HUES48 (cell line): ENCODE data around the gene S100A16.
"Not testable (repeated sequence)": the region's sequence is repeated elsewhere in the genome, so short reads cannot be mapped to it uniquely, and the experiment has no call there.

Source experiments
- H3K27ac ChIP-seq: one replicate; pipeline ENCODE4 v1.7.0; 2013; ENCODE audit warnings: low read depth, low read length, inconsistent platforms
- H3K27me3 ChIP-seq: 2 replicates; pipeline ENCODE4 v1.6.1; 2013; ENCODE audit warnings: mild to moderate bottlenecking, low read length; ENCODE audit not compliant: control insufficient read depth, insufficient read depth
- H3K36me3 ChIP-seq: 2 replicates; pipeline ENCODE4 v1.6.1; 2013; ENCODE audit warnings: low read length; ENCODE audit not compliant: control insufficient read depth, insufficient read depth
- H3K4me1 ChIP-seq: 2 replicates; pipeline ENCODE4 v1.6.1; 2013; ENCODE audit warnings: mild to moderate bottlenecking, low read length; ENCODE audit not compliant: control insufficient read depth, insufficient read depth
- H3K4me3 ChIP-seq: 2 replicates; pipeline ENCODE4 v1.5.1; 2013; ENCODE audit warnings: mild to moderate bottlenecking, low read depth, low read length
- H3K9ac ChIP-seq: 2 replicates; pipeline ENCODE4 v1.6.1; 2013; ENCODE audit warnings: mild to moderate bottlenecking, low read depth, low read length, moderate library complexity
- H3K9me3 ChIP-seq: 2 replicates; pipeline ENCODE4 v1.6.1; 2013; ENCODE audit warnings: low read length; ENCODE audit not compliant: control insufficient read depth, insufficient read depth

The S100A16 gene

GRCh38 chr1:153649137-153649862 is 36.4 kb upstream of the S100A16 start:
- Histone ChIP-seq H3K4me1 (no peaks in the 10 kb centered on the region), H3K27me3 (no peaks in the 10 kb centered on the region), H3K9ac (no peak overlapping the region), H3K9me3 (no peaks in the 10 kb centered on the region), H3K36me3 (peaks cover 24% of the 10 kb centered on the region), H3K27ac (no peak overlapping the region), H3K4me3 (no peak overlapping the region)

DNA sequence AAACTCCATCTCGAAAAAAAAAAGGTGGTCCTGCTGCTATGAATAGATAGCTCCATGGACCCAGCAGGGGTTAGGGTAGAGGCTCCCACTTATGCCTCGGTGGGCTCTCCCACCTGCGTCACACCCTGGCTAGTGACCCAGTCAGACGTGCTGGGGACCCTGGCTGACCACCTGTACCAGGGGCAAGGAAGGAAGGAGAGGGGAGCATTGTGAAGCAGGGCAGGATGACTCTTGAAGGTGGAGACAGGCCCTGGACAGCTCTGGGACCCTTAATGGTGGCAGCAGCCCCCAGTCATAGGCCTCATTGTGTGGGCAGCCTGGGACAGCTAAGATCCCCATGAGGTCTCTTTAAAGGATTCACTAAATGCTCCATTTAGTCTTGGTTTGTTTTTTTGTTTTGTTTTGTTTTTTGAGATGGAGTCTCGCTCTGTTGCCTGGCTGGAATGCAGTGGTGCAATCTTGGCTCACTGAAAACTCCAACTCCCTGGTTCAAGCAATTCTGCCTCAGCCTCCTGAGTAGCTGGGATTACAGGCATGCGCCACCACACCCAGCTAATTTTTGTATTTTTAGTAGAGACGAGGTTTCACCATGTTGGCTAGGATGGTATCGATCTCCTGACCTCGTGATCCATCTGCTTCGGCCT is 35.2 kb upstream of the S100A16 start:
- Histone ChIP-seq H3K27ac (no peak overlapping the region), H3K4me1 (no peaks in the 10 kb centered on the region), H3K27me3 (no peaks in the 10 kb centered on the region), H3K4me3 (no peak overlapping the region), H3K9ac (no peak overlapping the region), H3K36me3 (peaks cover 36% of the 10 kb centered on the region), H3K9me3 (no peaks in the 10 kb centered on the region)

- H3K4me3 ChIP-seq: no peak overlapping the region
- H3K27ac ChIP-seq: no peak overlapping the region
- H3K9ac ChIP-seq: no peak overlapping the region
- H3K27me3 ChIP-seq: no peaks in the 10 kb centered on the region
- H3K9me3 ChIP-seq: no peaks in the 10 kb centered on the region
- H3K4me1 ChIP-seq: no peaks in the 10 kb centered on the region
- H3K36me3 ChIP-seq: peaks cover 44% of the 10 kb centered on the region
These were observed 34.4 kb upstream of the S100A16 start for GRCh38 chr1:153647346-153647714.

DNA sequence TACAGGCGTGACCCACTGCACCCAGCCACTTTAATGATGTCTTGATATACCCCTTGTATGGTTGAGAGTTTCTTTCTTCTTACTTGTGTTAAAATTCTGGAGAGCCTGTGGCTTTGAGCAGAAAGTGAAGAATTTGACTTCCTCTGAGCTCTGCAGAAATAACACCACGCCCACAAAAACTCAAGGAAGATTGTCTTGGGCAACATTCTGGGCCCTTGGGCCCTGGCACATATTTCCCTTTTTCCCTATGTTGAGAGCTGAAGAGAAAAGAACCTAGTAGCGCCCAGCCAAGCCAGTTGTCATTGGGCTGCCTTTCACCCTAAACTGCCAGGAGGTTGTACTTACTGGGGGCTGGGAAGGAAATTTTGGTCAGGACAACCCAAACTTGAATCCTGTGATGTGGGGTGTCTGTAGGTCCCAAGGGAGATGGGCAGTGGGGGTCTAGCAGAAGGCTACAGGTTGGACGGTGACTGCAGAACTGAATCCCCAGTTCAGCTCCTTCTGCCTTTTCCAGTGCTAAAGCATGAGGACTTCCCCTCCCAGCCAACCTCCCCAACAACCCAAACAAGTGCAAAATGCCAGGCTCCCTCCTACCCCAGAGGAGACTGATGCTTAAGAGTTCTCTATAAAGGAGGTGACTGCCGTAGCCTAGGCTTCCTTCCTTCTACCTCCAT is 33.9 kb upstream of the S100A16 start:
- Histone ChIP-seq H3K36me3 (peaks cover 49% of the 10 kb centered on the region), H3K9me3 (no peaks in the 10 kb centered on the region), H3K4me1 (no peaks in the 10 kb centered on the region), H3K27me3 (no peaks in the 10 kb centered on the region), H3K9ac (no peak overlapping the region), H3K4me3 (no peak overlapping the region), H3K27ac (no peak overlapping the region)

DNA sequence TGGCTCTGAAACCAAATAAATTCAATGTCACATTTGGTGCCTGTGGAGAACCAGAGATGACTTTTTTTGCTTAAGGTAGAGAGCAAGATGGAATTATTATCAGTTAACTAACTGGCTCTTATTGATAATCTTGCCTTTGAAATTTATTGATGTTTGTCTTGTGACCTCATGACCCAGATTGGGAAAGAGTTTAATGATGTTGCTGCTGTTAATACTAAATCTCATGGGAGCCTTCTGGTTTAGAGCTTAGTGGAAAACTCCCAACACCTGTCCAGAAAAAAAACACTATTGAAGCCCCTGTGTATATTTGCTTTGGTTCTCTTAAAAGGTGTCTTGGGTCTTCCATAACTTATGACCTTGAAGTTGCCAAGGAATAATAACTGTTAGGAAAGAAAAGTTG is 30.9 kb upstream of the S100A16 start:
- no peaks in the 10 kb centered on the region for H3K4me1 ChIP-seq
- H3K36me3 ChIP-seq: peaks cover 79% of the 10 kb centered on the region
- no peaks in the 10 kb centered on the region for H3K9me3 ChIP-seq
- no peaks in the 10 kb centered on the region for H3K27me3 ChIP-seq
- H3K9ac ChIP-seq: no peak overlapping the region
- no peak overlapping the region for H3K4me3 ChIP-seq
- no peak overlapping the region for H3K27ac ChIP-seq

- peaks cover 86% of the 10 kb centered on the region for H3K36me3 ChIP-seq
- H3K27me3 ChIP-seq: no peaks in the 10 kb centered on the region
These were observed 30.2 kb upstream of the S100A16 start for GRCh38 chr1:153643100-153643499.

DNA sequence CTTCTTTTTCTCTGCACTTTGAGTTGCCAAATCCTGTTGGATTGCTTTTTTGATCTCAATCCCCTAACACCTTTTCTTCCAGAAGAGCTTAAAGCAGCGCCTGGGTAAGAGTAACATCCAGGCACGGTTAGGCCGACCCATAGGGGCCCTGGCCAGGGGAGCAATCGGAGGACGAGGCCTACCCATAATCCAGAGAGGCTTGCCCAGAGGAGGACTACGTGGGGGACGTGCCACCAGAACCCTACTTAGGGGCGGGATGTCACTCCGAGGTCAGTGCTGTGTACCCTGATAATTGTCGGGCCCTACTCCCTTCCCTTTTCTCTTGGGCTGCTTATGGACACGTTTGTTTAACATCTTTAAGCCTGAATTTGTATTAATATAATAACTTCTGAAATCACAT is 29.2 kb upstream of the S100A16 start:
- Histone ChIP-seq H3K4me1 (no peaks in the 10 kb centered on the region), H3K27ac (no peak overlapping the region), H3K4me3 (no peak overlapping the region), H3K27me3 (no peaks in the 10 kb centered on the region), H3K36me3 (peaks cover 96% of the 10 kb centered on the region), H3K9ac (no peak overlapping the region), H3K9me3 (no peaks in the 10 kb centered on the region)

More at GRCh38 chr1:153643100-153643499, 30.2 kb upstream of the S100A16 start:
- H3K4me3 ChIP-seq: no peak overlapping the region
- no peak overlapping the region for H3K27ac ChIP-seq
- H3K9ac ChIP-seq: no peak overlapping the region
- H3K9me3 ChIP-seq: no peaks in the 10 kb centered on the region
- no peaks in the 10 kb centered on the region for H3K4me1 ChIP-seq

DNA sequence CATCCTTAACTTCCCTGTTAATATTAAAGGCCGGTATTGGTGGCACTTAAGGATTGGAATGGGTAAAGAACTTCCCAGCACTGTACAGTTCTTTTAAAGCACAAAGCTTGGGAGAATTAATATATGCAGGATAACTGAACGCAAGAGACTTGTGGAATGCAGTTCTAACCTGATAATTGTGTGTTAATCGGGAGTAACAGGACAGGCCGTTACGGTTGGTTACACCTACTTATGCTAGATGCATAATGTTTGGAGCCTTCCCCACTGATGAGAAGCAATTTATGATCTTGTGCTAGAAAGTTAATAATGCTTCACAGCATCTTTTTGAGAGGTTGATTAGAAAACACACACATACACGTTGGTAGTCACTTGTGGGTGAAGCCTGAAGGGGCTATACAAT is 27.9 kb upstream of the S100A16 start:
- Histone ChIP-seq H3K9ac (no peak overlapping the region), H3K27ac (no peak overlapping the region), H3K9me3 (no peaks in the 10 kb centered on the region), H3K4me1 (no peaks in the 10 kb centered on the region), H3K4me3 (no peak overlapping the region), H3K36me3 (peaks cover 100% of the 10 kb centered on the region), H3K27me3 (no peaks in the 10 kb centered on the region)

GRCh38 chr1:153640213-153640612 is 27.3 kb upstream of the S100A16 start:
- peaks cover 100% of the 10 kb centered on the region for H3K36me3 ChIP-seq
- not testable (repeated sequence) for H3K9me3 ChIP-seq, H3K4me1 ChIP-seq

GRCh38 chr1:153639280-153639679 is 26.3 kb upstream of the S100A16 start:
- no peaks in the 10 kb centered on the region for H3K9me3 ChIP-seq
- no peaks in the 10 kb centered on the region for H3K4me1 ChIP-seq
- no peak overlapping the region for H3K27ac ChIP-seq
- H3K27me3 ChIP-seq: no peaks in the 10 kb centered on the region
- no peak overlapping the region for H3K4me3 ChIP-seq
- H3K36me3 ChIP-seq: peaks cover 90% of the 10 kb centered on the region
- H3K9ac ChIP-seq: no peak overlapping the region

More at GRCh38 chr1:153640213-153640612, 27.3 kb upstream of the S100A16 start:
- not testable (repeated sequence) for H3K4me3 ChIP-seq, H3K27me3 ChIP-seq, H3K9ac ChIP-seq, H3K27ac ChIP-seq

GRCh38 chr1:153638261-153638660 is 25.3 kb upstream of the S100A16 start:
- no peak overlapping the region for H3K9ac ChIP-seq
- H3K9me3 ChIP-seq: no peaks in the 10 kb centered on the region
- no peaks in the 10 kb centered on the region for H3K27me3 ChIP-seq
- no peak overlapping the region for H3K27ac ChIP-seq
- peaks cover 80% of the 10 kb centered on the region for H3K36me3 ChIP-seq
- peaks cover 4% of the 10 kb centered on the region; the same call in 1 of the 2 replicates for H3K4me1 ChIP-seq
- H3K4me3 ChIP-seq: no peak overlapping the region
